ENCODE measurements around the gene SP6. TPM values are rescaled to one million over a fixed set of nuclear protein-coding genes. Genes with fewer than 3 reads are reported as not detected.

Gene SP6
- total and polyA plus RNA-seq, 8 donors = 0.31 to 3.0 (median 0.38) TPM; not detected in 3

GRCh38 chr17:47896672-47897490, 45.9 kb upstream of the SP6 start:
- Histone ChIP-seq H3K4me1 (peaks cover 10 to 59% (median 43%) of the 10 kb centered on the region in 4 donors), H3K27ac (peak overlapping the region; percentile 98 to 100 (median 100)), H3K9me3 (no peaks in the 10 kb centered on the region), H3K27me3 (no peaks in the 10 kb centered on the region), H3K36me3 (peaks cover 0 to 20% (median 10%) of the 10 kb centered on the region in 4 donors), H3K4me3 (peak overlapping the region; percentile 64 to 89 (median 69))
- intact Hi-C loops (cut with DNase I; ENCODE audit: low total_unique reads) = no loop called here
- no peak for DNase-seq
- TF ChIP-seq CTCF (IDR thresholded peaks at IDR 0.05) (no peak), EP300 (IDR thresholded peaks at IDR 0.05) (no peak), POLR2A (IDR thresholded peaks at IDR 0.05) (no peak), POLR2AphosphoS5 (IDR thresholded peaks at IDR 0.05) (no peak)
- WGBS, 5 donors = 1 to 3% (median 2%) methylated on average over 14 to 22 of the region's 22 CpGs

- H3K36me3 ChIP-seq = peaks cover 0 to 19% (median 8%) of the 10 kb centered on the region in 4 donors
- intact Hi-C loops (cut with DNase I; ENCODE audit: low total_unique reads) = no loop called here
- H3K9me3 ChIP-seq = no peaks in the 10 kb centered on the region
- H3K27me3 ChIP-seq = no peaks in the 10 kb centered on the region
- H3K27ac ChIP-seq = peak within 1 kb of the TSS; percentile 98 to 100 (median 100)
- DNase-seq = peak; percentile 99 to 100
- peak within 1 kb of the TSS; percentile 64 to 89 (median 72) for H3K4me3 ChIP-seq
- H3K4me1 ChIP-seq = peaks cover 10 to 51% (median 39%) of the 10 kb centered on the region in 4 donors
- TF ChIP-seq EP300 (IDR thresholded peaks at IDR 0.05) (no peak), CTCF (IDR thresholded peaks at IDR 0.05) (peak in 1 of 7 experiments; percentile 23), POLR2AphosphoS5 (IDR thresholded peaks at IDR 0.05) (peak; percentile 51 to 75 (median 69)), POLR2A (IDR thresholded peaks at IDR 0.05) (no peak)
- WGBS, 5 donors = 0 to 1% (median 0%) methylated on average over 10 to 67 of the region's 70 CpGs
These were observed 45.1 kb upstream of the SP6 start, which contains the start of gene SP2 for GRCh38 chr17:47895856-47896671. SP2 (plus strand) TSS chr17:47896236; CDS start chr17:47896287, 51 bp downstream.

- Histone ChIP-seq H3K4me3 (peak overlapping the region; percentile 63 to 74 (median 68)), H3K27me3 (no peaks in the 10 kb centered on the region), H3K36me3 (peaks cover 0 to 14% (median 7%) of the 10 kb centered on the region in 4 donors), H3K4me1 (peaks cover 10 to 50% (median 39%) of the 10 kb centered on the region in 4 donors), H3K9me3 (no peaks in the 10 kb centered on the region), H3K27ac (peak overlapping the region; percentile 78 to 100 (median 100))
- TF ChIP-seq EP300 (IDR thresholded peaks at IDR 0.05) (no peak), POLR2AphosphoS5 (IDR thresholded peaks at IDR 0.05) (peak in 2 of 3 donors; percentile 94 to 97), CTCF (IDR thresholded peaks at IDR 0.05) (no peak), POLR2A (IDR thresholded peaks at IDR 0.05) (peak in 2 of 4 donors; percentile 72 to 83)
- intact Hi-C loops (cut with DNase I; ENCODE audit: low total_unique reads) = no loop called here
- 0 to 1% (median 0%) methylated on average over 22 to 25 of the region's 25 CpGs for WGBS, 5 donors
- peak in 1 of 2 donors; percentile 45 for DNase-seq
These were observed 44.4 kb upstream of the SP6 start for GRCh38 chr17:47895347-47895855.
